AG04450 (cell line): Measurements from ENCODE around the gene BIVM. TPM values are rescaled to one million over a fixed set of nuclear protein-coding genes. Genes with fewer than 3 reads are reported as not detected.

Source experiments
- CTCF ChIA-PET: fragments of 300-600, 350-600 bp; formaldehyde crosslinking; extraction: SDS; loops from one replicate; lab custom pipeline; 2022; ENCODE audit warnings: antibody characterized with exemption, inconsistent platforms; lab: Charles Lee
- POLR2A ChIA-PET: fragments of 350-600 bp; formaldehyde crosslinking; extraction: SDS; loops from one replicate; lab custom pipeline; 2021; ENCODE audit warnings: antibody characterized with exemption, inconsistent platforms; lab: Yijun Ruan, JAX
- DNase-seq: peaks from one replicate; pipeline ENCODE4 v3.0.0-alpha.2; 2011; ENCODE audit warnings: low read depth, low spot score
- H3K27ac ChIP-seq: one replicate; pipeline ENCODE4 v1.5.1; 2012; ENCODE audit warnings: low read depth, low read length, control low read depth
- H3K27me3 ChIP-seq: one replicate; pipeline ENCODE4 v1.6.0; 2012; ENCODE audit warnings: low read length; ENCODE audit not compliant: control insufficient read depth, insufficient read depth
- H3K4me3 ChIP-seq: 2 replicates; pipeline ENCODE4 v1.5.1; 2011; ENCODE audit warnings: mild to moderate bottlenecking, low read depth, low read length, control low read depth
- H3K9me3 ChIP-seq: 2 replicates; pipeline ENCODE4 v1.5.1; 2012; ENCODE audit warnings: low read length; ENCODE audit not compliant: control insufficient read depth, insufficient read depth
- polyA plus RNA-seq: library from polyadenylated mRNA; depleted of rRNA; stranded (reverse); fragments of >200 nt; gene quantifications from 2 replicates; pipeline ENCODE4 v1.2.3, GENCODE V29; 2011
- TF ChIP-seq, protein P1 (sequence below): IDR thresholded peaks from 2 replicates; pipeline ENCODE4 v1.5.1; 2011; ENCODE audit warnings: low read depth, low read length, control low read depth, inconsistent platforms

Gene BIVM
- polyA plus RNA-seq, 1 experiment, result 26.7 TPM

DNA sequence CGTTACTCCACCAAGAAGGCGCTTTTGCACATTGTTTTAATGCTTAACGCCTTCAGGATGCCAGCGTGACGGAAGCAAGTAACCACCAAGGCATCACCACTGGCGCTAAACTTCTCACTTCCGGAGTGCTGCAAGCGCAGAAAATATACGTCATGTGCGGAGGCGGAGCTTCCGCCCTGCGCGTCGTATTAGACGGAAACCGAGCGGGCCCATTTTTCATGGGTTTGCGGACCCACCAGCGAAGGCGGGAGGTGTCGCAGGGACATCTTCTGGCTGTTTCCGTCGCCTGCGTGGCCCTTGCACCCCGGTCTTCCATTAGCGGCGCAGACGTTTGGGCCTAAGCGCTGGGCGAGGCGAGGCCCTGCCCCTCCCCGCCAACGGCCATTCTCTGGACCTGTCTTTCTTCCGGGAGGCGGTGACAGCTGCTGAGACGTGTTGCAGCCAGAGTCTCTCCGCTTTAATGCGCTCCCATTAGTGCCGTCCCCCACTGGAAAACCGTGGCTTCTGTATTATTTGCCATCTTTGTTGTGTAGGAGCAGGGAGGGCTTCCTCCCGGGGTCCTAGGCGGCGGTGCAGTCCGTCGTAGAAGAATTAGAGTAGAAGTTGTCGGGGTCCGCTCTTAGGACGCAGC is 46.8 kb downstream of the BIVM start, which contains the start of gene ERCC5:
Gene ERCC5, plus strand, starts transcription at position 403 of the 631 bp plus-strand sequence. CDS start 235 bp downstream, outside the sequence.
- peak; percentile 79 for DNase-seq
- Histone ChIP-seq H3K4me3 (peak within 1 kb of the TSS; percentile 95), H3K27ac (peak within 1 kb of the TSS; percentile 92), H3K27me3 (no peaks in the 10 kb centered on the region), H3K9me3 (no peaks in the 10 kb centered on the region; the same call in 1 of the 2 replicates)
- ChIA-PET CTCF (interaction anchor here (0.7 to 2.4 kb wide), 8 partner anchors 18 to 266 kb away, joined by 3 to 11 read pairs (median 4); no protein-coding TSS in a partner anchor), POLR2A (interaction anchor here (1.0 to 2.3 kb wide), 8 partner anchors 20 to 254 kb away, joined by 3 to 15 read pairs (median 4); partner anchors contain the start of genes TEX30 and TPP2)
- TF ChIP-seq, protein P1, sequence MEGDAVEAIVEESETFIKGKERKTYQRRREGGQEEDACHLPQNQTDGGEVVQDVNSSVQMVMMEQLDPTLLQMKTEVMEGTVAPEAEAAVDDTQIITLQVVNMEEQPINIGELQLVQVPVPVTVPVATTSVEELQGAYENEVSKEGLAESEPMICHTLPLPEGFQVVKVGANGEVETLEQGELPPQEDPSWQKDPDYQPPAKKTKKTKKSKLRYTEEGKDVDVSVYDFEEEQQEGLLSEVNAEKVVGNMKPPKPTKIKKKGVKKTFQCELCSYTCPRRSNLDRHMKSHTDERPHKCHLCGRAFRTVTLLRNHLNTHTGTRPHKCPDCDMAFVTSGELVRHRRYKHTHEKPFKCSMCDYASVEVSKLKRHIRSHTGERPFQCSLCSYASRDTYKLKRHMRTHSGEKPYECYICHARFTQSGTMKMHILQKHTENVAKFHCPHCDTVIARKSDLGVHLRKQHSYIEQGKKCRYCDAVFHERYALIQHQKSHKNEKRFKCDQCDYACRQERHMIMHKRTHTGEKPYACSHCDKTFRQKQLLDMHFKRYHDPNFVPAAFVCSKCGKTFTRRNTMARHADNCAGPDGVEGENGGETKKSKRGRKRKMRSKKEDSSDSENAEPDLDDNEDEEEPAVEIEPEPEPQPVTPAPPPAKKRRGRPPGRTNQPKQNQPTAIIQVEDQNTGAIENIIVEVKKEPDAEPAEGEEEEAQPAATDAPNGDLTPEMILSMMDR, result no peak

DNA sequence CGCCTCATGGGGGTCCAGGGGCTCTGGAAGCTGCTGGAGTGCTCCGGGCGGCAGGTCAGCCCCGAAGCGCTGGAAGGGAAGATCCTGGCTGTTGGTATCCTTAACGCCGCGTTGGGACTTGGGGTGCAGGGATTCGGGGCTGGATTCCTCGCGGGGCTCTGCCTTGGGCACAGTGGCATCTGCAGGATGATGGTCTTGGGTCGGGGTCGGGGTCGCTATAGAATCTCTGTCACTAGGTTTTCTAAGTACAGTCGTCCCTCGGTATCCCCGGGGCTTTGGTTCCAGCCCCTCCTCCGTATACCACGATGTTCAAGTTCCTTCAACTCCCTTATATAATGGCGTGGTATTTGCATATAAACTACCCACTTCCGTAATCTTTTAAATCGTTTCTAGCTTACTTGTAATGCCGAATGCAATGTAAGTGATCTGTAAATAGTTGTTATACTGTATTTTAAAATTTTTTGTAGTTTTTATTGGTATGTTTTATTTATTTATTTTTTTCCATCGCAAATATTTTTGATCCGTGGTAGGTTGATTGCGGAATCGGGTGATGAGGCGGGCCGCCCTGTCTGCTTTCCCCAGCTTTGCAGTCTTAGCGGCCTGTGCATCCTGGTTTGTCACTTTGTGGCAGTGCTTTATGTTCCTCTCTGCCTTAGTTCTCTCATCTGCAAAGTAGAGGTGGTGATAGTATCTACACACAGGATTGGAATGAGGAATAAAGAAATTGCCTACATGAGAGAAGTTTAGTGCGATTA is 47.5 kb downstream of the BIVM start:
- H3K9me3 ChIP-seq, result no peaks in the 10 kb centered on the region; the same call in 1 of the 2 replicates
- ChIA-PET CTCF (interaction anchor here (0.7 to 1.5 kb wide), 5 partner anchors 18 to 267 kb away, joined by 4 to 9 read pairs (median 4); no protein-coding TSS in a partner anchor), POLR2A (interaction anchor here (1.0 to 2.3 kb wide), 7 partner anchors 46 to 255 kb away, joined by 3 to 15 read pairs (median 4); partner anchors contain the start of genes TEX30 and TPP2)
- DNase-seq, result no peak
- H3K27ac ChIP-seq, result peak overlapping the region; percentile 92
- H3K4me3 ChIP-seq, result peak overlapping the region; percentile 95
- TF ChIP-seq, protein P1, result peak; percentile 2; the same call in 1 of the 2 replicates
- H3K27me3 ChIP-seq, result no peaks in the 10 kb centered on the region

DNA sequence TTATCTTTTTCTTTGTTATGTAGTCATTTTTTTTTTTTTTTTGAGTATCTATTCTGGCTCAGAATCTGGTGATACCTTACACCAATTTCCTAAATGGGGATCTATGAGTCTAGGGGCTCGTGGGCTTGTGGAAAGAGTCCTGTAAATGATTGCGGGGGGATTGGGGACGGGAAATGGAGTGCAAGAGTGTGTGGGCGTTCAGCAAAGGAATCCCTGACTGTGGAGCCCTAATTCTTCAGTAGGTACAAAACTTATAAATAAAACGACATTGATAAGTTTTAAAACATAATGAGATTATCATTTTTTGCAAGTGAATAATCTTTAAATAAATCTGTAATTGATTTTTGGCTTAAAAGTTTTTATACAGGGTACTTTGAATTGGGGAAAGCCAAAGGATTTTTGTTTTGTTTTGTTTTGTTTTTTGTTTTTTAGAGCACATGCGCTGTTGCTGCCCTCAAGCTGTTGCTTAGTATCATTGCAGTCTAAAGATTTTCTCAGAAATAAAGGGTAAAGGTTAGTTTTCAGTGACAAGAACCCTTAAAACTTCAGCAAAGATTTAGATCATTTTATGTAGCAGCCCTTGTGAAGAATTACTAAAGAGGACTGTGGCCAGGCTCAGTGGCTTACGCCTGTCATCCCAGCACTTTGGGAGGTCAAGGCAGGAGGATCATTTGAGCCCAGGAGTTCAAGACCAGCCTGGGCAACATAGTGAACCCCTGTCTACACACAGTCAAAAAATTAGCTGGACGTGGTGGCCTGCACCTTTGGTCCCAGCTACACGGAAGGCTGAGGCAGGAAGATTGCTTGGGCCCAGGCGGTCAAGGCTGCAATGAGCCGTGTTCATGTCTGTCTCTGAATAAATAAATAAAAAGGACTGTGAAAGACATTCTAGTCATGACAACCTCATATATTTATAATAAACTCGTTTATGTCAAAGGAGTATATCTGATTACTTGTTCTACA is 48.6 kb downstream of the BIVM start:
- peak overlapping the region; percentile 95 for H3K4me3 ChIP-seq
- H3K9me3 ChIP-seq, result no peaks in the 10 kb centered on the region; the same call in 1 of the 2 replicates
- TF ChIP-seq, protein P1, result peak; percentile 77
- ChIA-PET CTCF (interaction anchor here (0.6 to 2.4 kb wide), 24 partner anchors 14 to 706 kb away, joined by 3 to 31 read pairs (median 3); no protein-coding TSS in a partner anchor), POLR2A (interaction anchor here (2.0 to 2.3 kb wide), 2 partner anchors 48 to 251 kb away, joined by 10 to 15 read pairs; partner anchors contain the start of gene TPP2)
- no peak overlapping the region for H3K27ac ChIP-seq
- no peaks in the 10 kb centered on the region for H3K27me3 ChIP-seq
- DNase-seq, result no peak

DNA sequence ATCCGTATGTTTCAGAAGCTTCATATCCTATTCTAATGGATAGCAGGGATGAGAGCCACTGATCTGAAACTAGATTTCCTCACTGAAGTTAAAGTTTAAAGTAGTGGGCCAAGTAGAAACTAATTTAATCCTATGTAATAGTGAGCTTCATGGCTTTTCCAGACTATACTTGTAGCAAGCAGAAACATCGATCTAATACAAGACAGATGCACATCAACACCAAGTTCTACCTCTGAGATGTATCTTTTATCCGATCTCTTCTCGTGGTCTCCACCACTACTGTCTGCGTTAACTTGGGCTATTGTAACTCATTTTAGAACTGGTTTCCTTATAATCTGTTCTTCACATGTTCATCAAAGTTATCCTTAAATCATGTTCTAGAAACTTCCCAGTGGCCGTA is 50.0 kb downstream of the BIVM start:
- Histone ChIP-seq H3K27me3 (no peaks in the 10 kb centered on the region), H3K27ac (no peak overlapping the region), H3K9me3 (no peaks in the 10 kb centered on the region; the same call in 1 of the 2 replicates), H3K4me3 (no peak overlapping the region)
- TF ChIP-seq, protein P1, result no peak
- POLR2A ChIA-PET, result no interaction called here
- DNase-seq, result no peak
- CTCF ChIA-PET, result interaction anchor here (1.1 to 2.4 kb wide), 7 partner anchors 18 to 269 kb away, joined by 3 to 31 read pairs (median 11); no protein-coding TSS in a partner anchor
